Measurements from ENCODE around the gene ZNF318.

DNA sequence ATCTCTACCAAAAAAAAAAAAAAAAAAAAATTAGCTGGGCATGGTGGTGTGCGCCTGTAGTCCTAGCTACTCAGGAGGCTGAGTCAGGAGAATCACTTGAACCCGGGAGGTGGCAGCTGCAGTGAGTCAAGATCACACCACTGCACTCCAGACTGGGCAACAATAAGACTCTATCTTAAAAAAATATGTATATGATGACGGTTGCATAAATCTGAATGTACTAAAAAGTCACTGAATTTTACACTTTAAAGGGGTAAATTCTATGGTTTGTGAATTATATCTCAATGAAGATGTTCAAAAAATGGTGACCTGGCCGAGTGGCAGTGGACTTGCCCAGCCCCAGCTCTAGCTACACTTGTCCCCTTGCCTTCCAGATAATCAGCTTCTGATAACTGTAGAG, 47.5 kb upstream of the ZNF318 start:
- TF ChIP-seq, protein P1, sequence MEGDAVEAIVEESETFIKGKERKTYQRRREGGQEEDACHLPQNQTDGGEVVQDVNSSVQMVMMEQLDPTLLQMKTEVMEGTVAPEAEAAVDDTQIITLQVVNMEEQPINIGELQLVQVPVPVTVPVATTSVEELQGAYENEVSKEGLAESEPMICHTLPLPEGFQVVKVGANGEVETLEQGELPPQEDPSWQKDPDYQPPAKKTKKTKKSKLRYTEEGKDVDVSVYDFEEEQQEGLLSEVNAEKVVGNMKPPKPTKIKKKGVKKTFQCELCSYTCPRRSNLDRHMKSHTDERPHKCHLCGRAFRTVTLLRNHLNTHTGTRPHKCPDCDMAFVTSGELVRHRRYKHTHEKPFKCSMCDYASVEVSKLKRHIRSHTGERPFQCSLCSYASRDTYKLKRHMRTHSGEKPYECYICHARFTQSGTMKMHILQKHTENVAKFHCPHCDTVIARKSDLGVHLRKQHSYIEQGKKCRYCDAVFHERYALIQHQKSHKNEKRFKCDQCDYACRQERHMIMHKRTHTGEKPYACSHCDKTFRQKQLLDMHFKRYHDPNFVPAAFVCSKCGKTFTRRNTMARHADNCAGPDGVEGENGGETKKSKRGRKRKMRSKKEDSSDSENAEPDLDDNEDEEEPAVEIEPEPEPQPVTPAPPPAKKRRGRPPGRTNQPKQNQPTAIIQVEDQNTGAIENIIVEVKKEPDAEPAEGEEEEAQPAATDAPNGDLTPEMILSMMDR (optimal IDR thresholded peaks at IDR 0.05 in 1 of 3, IDR thresholded peaks at IDR 0.05 in 1 of 3, conservative IDR thresholded peaks at IDR 0.05 in 1 of 3; ENCODE audit: extremely low read depth in 1 of 3, insufficient read depth in 2 of 3, low read length in 3 of 3): no peak
- TF ChIP-seq EZH2 (IDR thresholded peaks at IDR 0.05; ENCODE audit: low read length): no peak

All from keratinocyte (primary cell).